Mesendoderm (in vitro differentiated cells): ENCODE results near the gene HOMEZ.
"Not testable (repeated sequence)": the region's sequence is repeated elsewhere in the genome, so short reads cannot be mapped to it uniquely, and the experiment has no call there.

Experiments used
- DNase-seq: peaks from one replicate; pipeline ENCODE4 v3.0.0; 2013
- H2AK5ac ChIP-seq: 2 replicates; pipeline ENCODE4 v1.6.1; 2013; ENCODE audit warnings: low read length, inconsistent platforms
- H2BK120ac ChIP-seq: 2 replicates; pipeline ENCODE4 v1.6.1; 2013; ENCODE audit warnings: low read depth, mild to moderate bottlenecking, low read length, moderate library complexity, mixed read lengths
- H2BK15ac ChIP-seq: replicated peaks from 2 replicates; pipeline ENCODE4 v1.6.1; 2013; ENCODE audit warnings: low read depth, mild to moderate bottlenecking, moderate library complexity
- H2BK5ac ChIP-seq: 2 replicates; pipeline ENCODE4 v1.6.1; 2013; ENCODE audit warnings: low read length, inconsistent platforms
- H3K18ac ChIP-seq: 2 replicates; pipeline ENCODE4 v1.6.1; 2013; ENCODE audit warnings: mild to moderate bottlenecking, low read length, mixed read lengths
- H3K23ac ChIP-seq: one replicate; pipeline ENCODE4 v1.6.1; 2013; ENCODE audit warnings: low read length
- H3K27ac ChIP-seq: 2 replicates; pipeline ENCODE4 v1.5.1; 2013; ENCODE audit warnings: low read depth, mild to moderate bottlenecking, inconsistent platforms, low read length, moderate library complexity
- H3K27me3 ChIP-seq: 2 replicates; pipeline ENCODE4 v1.6.1; 2013; ENCODE audit warnings: low read length, control low read depth, mild to moderate bottlenecking, inconsistent platforms; ENCODE audit not compliant: insufficient read depth, poor library complexity
- H3K36me3 ChIP-seq: 2 replicates; pipeline ENCODE4 v1.6.1; 2013; ENCODE audit warnings: low read length, inconsistent platforms; ENCODE audit not compliant: control insufficient read depth, insufficient read depth
- H3K4ac ChIP-seq: one replicate; pipeline ENCODE4 v1.6.1; 2013; ENCODE audit warnings: low read depth, mild to moderate bottlenecking, low read length, moderate library complexity
- H3K4me1 ChIP-seq: 2 replicates; pipeline ENCODE4 v1.6.1; 2013; ENCODE audit warnings: low read depth, low read length, inconsistent platforms; ENCODE audit not compliant: control insufficient read depth
- H3K4me2 ChIP-seq: 2 replicates; pipeline ENCODE4 v1.6.1; 2013; ENCODE audit warnings: low read length
- H3K4me3 ChIP-seq: 2 replicates; pipeline ENCODE4 v1.5.1; 2013; ENCODE audit warnings: mild to moderate bottlenecking, low read length
- H3K56ac ChIP-seq: one replicate; pipeline ENCODE4 v1.6.1; 2013; ENCODE audit warnings: low read length
- H3K79me1 ChIP-seq: 2 replicates; pipeline ENCODE4 v1.6.1; 2013; ENCODE audit warnings: low read length, inconsistent platforms
- H3K79me2 ChIP-seq: 2 replicates; pipeline ENCODE4 v1.6.1; 2013; ENCODE audit warnings: mild to moderate bottlenecking, low read length; ENCODE audit not compliant: control insufficient read depth, insufficient read depth
- H3K9ac ChIP-seq: 2 replicates; pipeline ENCODE4 v1.6.1; 2013; ENCODE audit warnings: low read length, inconsistent platforms
- H4K5ac ChIP-seq: one replicate; pipeline ENCODE4 v1.6.1; 2013; ENCODE audit warnings: low read length
- H4K8ac ChIP-seq: one replicate; pipeline ENCODE4 v1.6.1; 2013; ENCODE audit warnings: low read depth, mild to moderate bottlenecking, control low read depth, low read length, moderate library complexity
- WGBS: extraction: QIAGEN DNeasy Blood & Tissue Kit; methylation state at CpG from one replicate; pipeline ENCODE4 v1.1.7; 2013; ENCODE audit warnings: low lambda C conversion rate, missing lambda C conversion rate; ENCODE audit not compliant: insufficient coverage; ENCODE audit errors: extremely low coverage; 5-methylcytosine and 5-hydroxymethylcytosine counted together

The HOMEZ gene

GRCh38 chr14:23284654-23285529, 1.0 kb downstream of the HOMEZ start:
- Histone ChIP-seq H3K79me1 (peaks cover 2% of the 10 kb centered on the region), H2BK120ac (no peak overlapping the region), H3K27ac (no peak overlapping the region), H3K9ac (peak overlapping the region; percentile 94), H2AK5ac (no peak overlapping the region), H3K4ac (peak overlapping the region; percentile 64), H3K27me3 (peaks cover 4% of the 10 kb centered on the region), H3K36me3 (no peaks in the 10 kb centered on the region), H4K8ac (no peak overlapping the region), H2BK5ac (no peak overlapping the region), H3K23ac (no peak overlapping the region), H3K18ac (peak overlapping the region; percentile 77), H3K4me3 (peak overlapping the region; percentile 83), H3K79me2 (peaks cover 4% of the 10 kb centered on the region), H3K4me1 (peaks cover 7% of the 10 kb centered on the region), H3K56ac (peak overlapping the region; percentile 91), H2BK15ac (no peak overlapping the region), H3K4me2 (peak overlapping the region; percentile 75), H4K5ac (no peak overlapping the region)
- DNase-seq, result no peak
- WGBS, result no CpG with 5 or more reads among the region's 9 CpGs

GRCh38 chr14:23281247-23281646, 4.7 kb downstream of the HOMEZ start:
- no peak for DNase-seq
- Histone ChIP-seq H3K23ac (no peak overlapping the region), H2BK5ac (no peak overlapping the region), H3K27ac (no peak overlapping the region), H3K4me1 (peaks cover 6% of the 10 kb centered on the region), H4K8ac (no peak overlapping the region), H3K36me3 (no peaks in the 10 kb centered on the region), H3K27me3 (no peaks in the 10 kb centered on the region), H3K18ac (no peak overlapping the region), H2AK5ac (no peak overlapping the region), H3K79me2 (peaks cover 4% of the 10 kb centered on the region), H2BK15ac (no peak overlapping the region), H3K79me1 (peaks cover 2% of the 10 kb centered on the region), H3K4me2 (no peak overlapping the region), H3K4me3 (no peak overlapping the region), H3K9ac (no peak overlapping the region), H3K4ac (no peak overlapping the region), H3K56ac (no peak overlapping the region), H2BK120ac (no peak overlapping the region), H4K5ac (no peak overlapping the region)
- WGBS, result no CpG with 5 or more reads among the region's 6 CpGs

GRCh38 chr14:23277928-23278327, 8.0 kb downstream of the HOMEZ start:
- H3K79me2 ChIP-seq, H2BK5ac ChIP-seq, H3K4ac ChIP-seq, H3K4me2 ChIP-seq, H3K27me3 ChIP-seq, H3K18ac ChIP-seq, H2BK15ac ChIP-seq, H3K9ac ChIP-seq, DNase-seq, H3K79me1 ChIP-seq, H3K56ac ChIP-seq, H3K4me3 ChIP-seq, H3K4me1 ChIP-seq, H2BK120ac ChIP-seq, H4K8ac ChIP-seq, H3K27ac ChIP-seq, H3K23ac ChIP-seq, H3K36me3 ChIP-seq, H4K5ac ChIP-seq, H2AK5ac ChIP-seq: not testable (repeated sequence)
- whole genome bisulfite sequencing, result no CpG with 5 or more reads among the region's 6 CpGs

- H3K23ac ChIP-seq, result no peak overlapping the region
- H3K36me3 ChIP-seq, result no peaks in the 10 kb centered on the region
- H4K5ac ChIP-seq, result no peak overlapping the region
- no peak overlapping the region for H3K4ac ChIP-seq
- no peak overlapping the region for H3K56ac ChIP-seq
- H3K4me1 ChIP-seq, result peaks cover 6% of the 10 kb centered on the region
- H2AK5ac ChIP-seq, result no peak overlapping the region
- H3K9ac ChIP-seq, result no peak overlapping the region
- no peak overlapping the region for H2BK5ac ChIP-seq
- H4K8ac ChIP-seq, result no peak overlapping the region
- no peaks in the 10 kb centered on the region for H3K27me3 ChIP-seq
- no peaks in the 10 kb centered on the region for H3K79me2 ChIP-seq
- H2BK120ac ChIP-seq, result no peak overlapping the region
- H3K79me1 ChIP-seq, result no peaks in the 10 kb centered on the region
- no peak overlapping the region for H3K18ac ChIP-seq
- H3K4me2 ChIP-seq, result no peak overlapping the region
- H3K27ac ChIP-seq, result no peak overlapping the region
- no peak for DNase-seq
- no CpG with 5 or more reads among the region's 3 CpGs for WGBS
- H2BK15ac ChIP-seq, result no peak overlapping the region
- no peak overlapping the region for H3K4me3 ChIP-seq
Measured at GRCh38 chr14:23277189-23277588, 8.7 kb downstream of the HOMEZ start.

GRCh38 chr14:23275412-23275811, 10.5 kb downstream of the HOMEZ start:
- no CpG with 5 or more reads among the region's 2 CpGs for WGBS
- no peaks in the 10 kb centered on the region for H3K27me3 ChIP-seq
- H2AK5ac ChIP-seq, result no peak overlapping the region
- H2BK120ac ChIP-seq, result no peak overlapping the region
- H3K56ac ChIP-seq, result no peak overlapping the region
- no peak overlapping the region for H3K4me2 ChIP-seq
- no peaks in the 10 kb centered on the region for H3K79me1 ChIP-seq
- no peak overlapping the region for H3K4me3 ChIP-seq
- DNase-seq, result no peak
- H3K23ac ChIP-seq, result no peak overlapping the region
- H3K18ac ChIP-seq, result no peak overlapping the region
- no peak overlapping the region for H4K5ac ChIP-seq
- H3K4me1 ChIP-seq, result peaks cover 5% of the 10 kb centered on the region
- no peak overlapping the region for H4K8ac ChIP-seq
- H3K36me3 ChIP-seq, result no peaks in the 10 kb centered on the region
- H3K4ac ChIP-seq, result no peak overlapping the region
- H3K27ac ChIP-seq, result no peak overlapping the region
- H2BK15ac ChIP-seq, result no peak overlapping the region
- no peak overlapping the region for H3K9ac ChIP-seq
- H2BK5ac ChIP-seq, result no peak overlapping the region
- H3K79me2 ChIP-seq, result no peaks in the 10 kb centered on the region

- H3K79me1 ChIP-seq, result no peaks in the 10 kb centered on the region
- no peaks in the 10 kb centered on the region for H3K36me3 ChIP-seq
- no peak overlapping the region for H2BK5ac ChIP-seq
- H3K23ac ChIP-seq, result no peak overlapping the region
- H4K5ac ChIP-seq, result no peak overlapping the region
- H2BK15ac ChIP-seq, result no peak overlapping the region
- H3K4ac ChIP-seq, result no peak overlapping the region
- no peak overlapping the region for H3K27ac ChIP-seq
- H3K18ac ChIP-seq, result no peak overlapping the region
- no peak overlapping the region for H2BK120ac ChIP-seq
- H3K4me1 ChIP-seq, result no peaks in the 10 kb centered on the region
- H4K8ac ChIP-seq, result no peak overlapping the region
- no peaks in the 10 kb centered on the region for H3K27me3 ChIP-seq
- H3K79me2 ChIP-seq, result no peaks in the 10 kb centered on the region
- H3K9ac ChIP-seq, result no peak overlapping the region
- no CpG with 5 or more reads among the region's 7 CpGs for WGBS
- no peak overlapping the region for H3K4me2 ChIP-seq
- DNase-seq, result no peak
- no peak overlapping the region for H3K56ac ChIP-seq
- H3K4me3 ChIP-seq, result no peak overlapping the region
- H2AK5ac ChIP-seq, result no peak overlapping the region
Measured at GRCh38 chr14:23269193-23269592, 16.7 kb downstream of the HOMEZ start.
